Keratinocyte (primary cell): ENCODE results near the gene ZNF664. TPM values are rescaled to one million over a fixed set of nuclear protein-coding genes. Genes with fewer than 3 reads are reported as not detected.

Source experiments
- DNase-seq: peaks from one replicate; pipeline ENCODE4 v3.0.0-alpha.2; 2011; ENCODE audit warnings: low read depth, missing footprints, low spot score
- FAIRE-seq: peaks from 2 replicates; lab custom pipeline; 2011; peaks lifted over from hg19 to GRCh38; lab: Jason Lieb, UNC
- H2AFZ ChIP-seq: 2 replicates; pipeline ENCODE4 v1.6.0; 2012; ENCODE audit warnings: low read length, control low read depth, inconsistent platforms; ENCODE audit not compliant: control insufficient read depth
- H3K27ac ChIP-seq: 2 replicates; pipeline ENCODE4 v1.5.1; 2011; ENCODE audit warnings: low read length; ENCODE audit not compliant: control insufficient read depth, insufficient read depth
- H3K27me3 ChIP-seq: 3 replicates; pipeline ENCODE4 v1.6.0; 2011; ENCODE audit warnings: low read length; ENCODE audit not compliant: control insufficient read depth, insufficient read depth; ENCODE audit errors: extremely low read depth
- H3K36me3 ChIP-seq, 2 experiments: 2 replicates in 1 of 2; 3 replicates in 1 of 2; pipeline ENCODE4 v1.5.1; 2011; ENCODE audit warnings: low read length in 2 of 2, mild to moderate bottlenecking in 1 of 2; ENCODE audit not compliant: control insufficient read depth in 2 of 2, insufficient read depth in 2 of 2; ENCODE audit errors: extremely low read depth in 1 of 2
- H3K4me1 ChIP-seq: 3 replicates; pipeline ENCODE4 v1.5.1; 2011; ENCODE audit warnings: low read length; ENCODE audit not compliant: control insufficient read depth, insufficient read depth; ENCODE audit errors: extremely low read depth
- H3K4me2 ChIP-seq: 3 replicates; pipeline ENCODE4 v1.6.0; 2011; ENCODE audit warnings: low read depth, low read length; ENCODE audit not compliant: control insufficient read depth, insufficient read depth; ENCODE audit errors: extremely low read depth
- H3K4me3 ChIP-seq, 3 experiments: fragments of 200-600 bp in 1 of 3; sonication (generic) in 1 of 3; 2 replicates in 2 of 3; 3 replicates in 1 of 3; pipeline ENCODE4 v1.5.1; 2011 to 2016; ENCODE audit warnings: low read length in 3 of 3, mild to moderate bottlenecking in 3 of 3, control low read depth in 2 of 3, inconsistent platforms in 1 of 3, low read depth in 1 of 3, mixed read lengths in 1 of 3, mixed run types in 1 of 3, moderate library complexity in 1 of 3; ENCODE audit not compliant: control insufficient read depth in 2 of 3, insufficient read depth in 2 of 3; ENCODE audit errors: extremely low read depth in 1 of 3
- H3K79me2 ChIP-seq: 2 replicates; pipeline ENCODE4 v1.6.0; 2012; ENCODE audit warnings: low read length; ENCODE audit not compliant: control insufficient read depth, insufficient read depth
- H3K9ac ChIP-seq: 3 replicates; pipeline ENCODE4 v1.6.0; 2011; ENCODE audit warnings: low read length; ENCODE audit not compliant: control insufficient read depth, insufficient read depth; ENCODE audit errors: extremely low read depth
- H3K9me1 ChIP-seq: 3 replicates; pipeline ENCODE4 v1.6.0; 2011; ENCODE audit warnings: low read length; ENCODE audit not compliant: control insufficient read depth, insufficient read depth; ENCODE audit errors: extremely low read depth
- H3K9me3 ChIP-seq: 2 replicates; pipeline ENCODE4 v1.5.1; 2012; ENCODE audit warnings: low read depth, low read length; ENCODE audit not compliant: control insufficient read depth
- H4K20me1 ChIP-seq: 3 replicates; pipeline ENCODE4 v1.6.0; 2011; ENCODE audit warnings: low read length; ENCODE audit not compliant: control insufficient read depth, insufficient read depth; ENCODE audit errors: extremely low read depth
- EZH2 ChIP-seq: IDR thresholded peaks from one replicate; pipeline ENCODE4 v1.6.1; 2012; ENCODE audit warnings: inconsistent platforms, mild to moderate bottlenecking, low read length, moderate library complexity
- dilution Hi-C: fragments of 300-500 bp; cut with MboI; formaldehyde crosslinking; loops from one replicate; pipeline ENCODE4 v1.7.0; 2020; ENCODE audit warnings: low sequenced_read_pairs; ENCODE audit not compliant: extremely low pct_ligation_motif_present
- polyA plus RNA-seq, 5 experiments: library from polyadenylated mRNA; depleted of rRNA in 3 of 5; stranded (reverse) in 3 of 5; stranded (forward) in 1 of 5; unstranded in 1 of 5; fragments of >200 nt; gene quantifications; 1 replicate in 1 of 5; 2 replicates in 3 of 5; 3 replicates in 1 of 5; pipeline versions ENCODE4 v1.2.1 to v1.2.3, GENCODE V29; 2011 to 2012; ENCODE audit warnings: missing spikeins in 2 of 5, low read depth in 1 of 5, low replicate concordance in 1 of 5
- TF ChIP-seq, protein P1 (sequence below), 3 experiments: IDR thresholded peaks in 1 of 3; conservative IDR thresholded peaks in 1 of 3; optimal IDR thresholded peaks in 1 of 3; 2 replicates in 2 of 3; 3 replicates in 1 of 3; pipeline versions ENCODE3 to v1.5.1; 2011; ENCODE audit warnings: low read length in 3 of 3, mild to moderate bottlenecking in 3 of 3, moderate library complexity in 2 of 3, control low read depth in 1 of 3, inconsistent platforms in 1 of 3; ENCODE audit not compliant: insufficient read depth in 2 of 3; ENCODE audit errors: extremely low read depth in 1 of 3

Gene ZNF664
- polyA plus RNA-seq, 1 donor (not counting 4 experiments of a cell fraction or from before 2014, with no cell fraction given), result 48.7 TPM

DNA sequence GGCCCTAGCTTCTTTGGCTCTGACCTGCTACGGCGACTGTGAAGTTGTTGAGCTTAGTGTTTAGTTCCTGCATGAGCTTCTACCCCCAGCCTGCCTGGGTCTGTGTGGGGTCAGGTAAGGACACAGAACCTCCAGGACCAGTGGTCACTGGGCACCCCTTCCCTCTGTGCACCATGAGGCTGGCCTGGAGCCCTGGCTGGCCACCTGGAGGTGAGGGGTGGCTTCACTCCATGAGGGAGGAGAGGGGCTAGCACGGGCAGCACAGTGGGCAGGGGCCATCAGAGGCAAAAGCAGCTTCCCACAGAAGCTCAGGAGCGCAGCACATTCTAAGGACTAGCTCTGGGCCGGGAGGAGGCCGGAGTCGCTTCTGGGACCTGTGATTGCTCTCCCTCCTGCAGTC, 37.1 kb upstream of the ZNF664 start:
- no peak overlapping the region for H2AFZ ChIP-seq
- H3K9ac ChIP-seq, result no peak overlapping the region
- no peak overlapping the region for H3K4me3 ChIP-seq
- DNase-seq, result no peak
- H3K4me1 ChIP-seq, result no peaks in the 10 kb centered on the region
- H3K27me3 ChIP-seq, result peaks cover 11% of the 10 kb centered on the region
- no peaks in the 10 kb centered on the region for H3K79me2 ChIP-seq
- no peaks in the 10 kb centered on the region for H3K9me3 ChIP-seq
- no peak for FAIRE-seq
- no peak overlapping the region for H3K27ac ChIP-seq
- no peak overlapping the region for H3K4me2 ChIP-seq
- no peaks in the 10 kb centered on the region for H4K20me1 ChIP-seq
- H3K9me1 ChIP-seq, result no peaks in the 10 kb centered on the region
- H3K36me3 ChIP-seq, result peaks cover 0 to 3% of the 10 kb centered on the region in 2 experiments
- dilution Hi-C loops, result no loop called here
- no peak for TF ChIP-seq EZH2
- TF ChIP-seq, protein P1, sequence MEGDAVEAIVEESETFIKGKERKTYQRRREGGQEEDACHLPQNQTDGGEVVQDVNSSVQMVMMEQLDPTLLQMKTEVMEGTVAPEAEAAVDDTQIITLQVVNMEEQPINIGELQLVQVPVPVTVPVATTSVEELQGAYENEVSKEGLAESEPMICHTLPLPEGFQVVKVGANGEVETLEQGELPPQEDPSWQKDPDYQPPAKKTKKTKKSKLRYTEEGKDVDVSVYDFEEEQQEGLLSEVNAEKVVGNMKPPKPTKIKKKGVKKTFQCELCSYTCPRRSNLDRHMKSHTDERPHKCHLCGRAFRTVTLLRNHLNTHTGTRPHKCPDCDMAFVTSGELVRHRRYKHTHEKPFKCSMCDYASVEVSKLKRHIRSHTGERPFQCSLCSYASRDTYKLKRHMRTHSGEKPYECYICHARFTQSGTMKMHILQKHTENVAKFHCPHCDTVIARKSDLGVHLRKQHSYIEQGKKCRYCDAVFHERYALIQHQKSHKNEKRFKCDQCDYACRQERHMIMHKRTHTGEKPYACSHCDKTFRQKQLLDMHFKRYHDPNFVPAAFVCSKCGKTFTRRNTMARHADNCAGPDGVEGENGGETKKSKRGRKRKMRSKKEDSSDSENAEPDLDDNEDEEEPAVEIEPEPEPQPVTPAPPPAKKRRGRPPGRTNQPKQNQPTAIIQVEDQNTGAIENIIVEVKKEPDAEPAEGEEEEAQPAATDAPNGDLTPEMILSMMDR (optimal IDR thresholded peaks at IDR 0.05 in 1 of 3, IDR thresholded peaks at IDR 0.05 in 1 of 3, conservative IDR thresholded peaks at IDR 0.05 in 1 of 3; ENCODE audit: extremely low read depth in 1 of 3, insufficient read depth in 2 of 3, low read length in 3 of 3), result no peak

DNA sequence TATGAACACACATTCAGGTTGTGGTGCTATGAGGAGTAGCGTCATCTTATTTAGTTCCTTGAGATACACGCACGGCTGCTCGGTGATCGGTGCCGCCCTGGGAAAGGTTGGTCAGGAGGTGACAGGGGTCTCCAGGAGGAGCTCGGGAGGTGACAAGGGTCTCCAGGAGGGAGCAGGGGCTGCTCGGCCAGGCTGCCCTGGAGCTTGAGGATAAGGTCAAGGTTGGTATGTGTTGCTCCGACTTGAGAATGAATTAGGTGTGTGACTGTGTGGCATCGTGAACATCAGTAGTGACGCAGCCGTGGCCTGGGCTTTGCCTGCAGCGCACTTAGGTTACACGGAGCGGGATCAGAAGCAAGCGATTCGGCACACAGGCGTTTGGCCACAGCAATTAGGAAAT, 36.5 kb upstream of the ZNF664 start:
- TF ChIP-seq, protein P1 (optimal IDR thresholded peaks at IDR 0.05 in 1 of 3, IDR thresholded peaks at IDR 0.05 in 1 of 3, conservative IDR thresholded peaks at IDR 0.05 in 1 of 3; ENCODE audit: extremely low read depth in 1 of 3, insufficient read depth in 2 of 3, low read length in 3 of 3), result no peak
- TF ChIP-seq EZH2, result no peak
- Histone ChIP-seq H3K4me2 (no peak overlapping the region), H3K9me3 (no peaks in the 10 kb centered on the region), H3K4me3 (no peak overlapping the region), H3K9ac (no peak overlapping the region), H3K27ac (no peak overlapping the region), H3K36me3 (peaks cover 0 to 4% of the 10 kb centered on the region in 2 experiments), H3K9me1 (no peaks in the 10 kb centered on the region), H4K20me1 (no peaks in the 10 kb centered on the region), H3K4me1 (no peaks in the 10 kb centered on the region), H3K79me2 (no peaks in the 10 kb centered on the region), H3K27me3 (peaks cover 6% of the 10 kb centered on the region), H2AFZ (no peak overlapping the region)
- dilution Hi-C loops, result no loop called here
- no peak for DNase-seq
- no peak for FAIRE-seq
